ENCODE data around the gene RGP1.

GRCh38 chr9:35771075-35771433 lies 22.0 kb downstream of the RGP1 start:
- TF ChIP-seq POLR2A (IDR thresholded peaks at IDR 0.05; ENCODE audit: low read length) (no peak), GATA1 (IDR thresholded peaks at IDR 0.05; ENCODE audit: low read depth, low read length) (no peak)
